Measurements from ENCODE around the gene FZD4. TPM values are rescaled to one million over a fixed set of nuclear protein-coding genes. Genes with fewer than 3 reads are reported as not detected.
A peak's percentile ranks its signal among the peaks of the same experiment; 100 is the strongest.

Gene FZD4
- total RNA-seq, 1 experiment from 2014 or later = 4.5 TPM

- no peaks in the 10 kb centered on the region for H3K9me3 ChIP-seq (ENCODE audit: control insufficient read depth, low read depth, low read length)
- H3K4me2 ChIP-seq (ENCODE audit: insufficient read depth, insufficient read length, low read length) = no peak overlapping the region
- H3K36me3 Mint-ChIP-seq (ENCODE audit: insufficient read depth in 1 of 3, low read depth in 3 of 3) = peaks cover 14 to 28% (median 28%) of the 10 kb centered on the region in 3 experiments
Measured at GRCh38 chr11:86952221-86952875, 2.8 kb downstream of the FZD4 start.

More at GRCh38 chr11:86952221-86952875, 2.8 kb downstream of the FZD4 start:
- Histone ChIP-seq H3K79me1 (ENCODE audit: insufficient read depth, low read depth, low read length, poor library complexity, severe bottlenecking) (no peaks in the 10 kb centered on the region), H3K79me2 (ENCODE audit: insufficient read depth, low read length) (no peaks in the 10 kb centered on the region), H3T11ph (ENCODE audit: low read length) (no peak overlapping the region), H3K27me3 (ENCODE audit: insufficient read depth, low read length) (peaks cover 7% of the 10 kb centered on the region; the same call in 1 of the 2 replicates), H2BK20ac (ENCODE audit: low read depth, low read length, poor library complexity, severe bottlenecking) (no peak overlapping the region), H4K20me1 (ENCODE audit: control insufficient read depth, insufficient read depth, insufficient read length) (no peaks in the 10 kb centered on the region), H3K9ac (ENCODE audit: extremely low read depth, insufficient read length, low read length) (no peak overlapping the region), H2BK5ac (ENCODE audit: insufficient read length, low read length) (no peak overlapping the region), H3K23me2 (ENCODE audit: insufficient read length, low read depth, low read length, poor library complexity, severe bottlenecking) (peaks cover 14% of the 10 kb centered on the region), H3K18ac (ENCODE audit: insufficient read length, low read depth, low read length) (no peak overlapping the region), H3K4me1 (ENCODE audit: insufficient read depth, low read length) (peaks cover 4% of the 10 kb centered on the region; the same call in 1 of the 2 replicates), H3K23ac (ENCODE audit: insufficient read length, low read depth, low read length) (no peak overlapping the region), H2AFZ (ENCODE audit: low read length) (no peak overlapping the region), H2AK5ac (ENCODE audit: insufficient read length, low read length) (no peak overlapping the region), H4K91ac (ENCODE audit: insufficient read length, low read depth, low read length) (no peak overlapping the region), H3K4ac (ENCODE audit: low read depth, low read length) (no peak overlapping the region), H3K56ac (ENCODE audit: insufficient read length, low read depth, low read length) (no peak overlapping the region), H2BK120ac (ENCODE audit: low read depth, low read length, poor library complexity, severe bottlenecking) (no peak overlapping the region), H2BK15ac (ENCODE audit: low read depth, low read length) (no peak overlapping the region), H4K5ac (ENCODE audit: insufficient read length, low read depth, low read length) (no peak overlapping the region), H4K8ac (replicated peaks; ENCODE audit: insufficient read length, low read depth, low read length) (no peak overlapping the region), H2BK12ac (ENCODE audit: insufficient read length, low read depth, low read length) (no peak overlapping the region), H3K14ac (ENCODE audit: insufficient read depth, low read length) (no peak overlapping the region), H3K27ac (ENCODE audit: insufficient read length, low read depth, low read length) (no peak overlapping the region)
- no peak overlapping the region for H3K27ac Mint-ChIP-seq
- H3K9me3 Mint-ChIP-seq = no peaks in the 10 kb centered on the region; a peak in 2 of 5 replicates
- peak overlapping the region in 1 of 2 experiments; percentile 45; a peak in 1 of 5 replicates for H3K4me3 Mint-ChIP-seq
- peaks cover 30 to 35% of the 10 kb centered on the region in 2 experiments for H3K4me1 Mint-ChIP-seq
- peaks cover 22% of the 10 kb centered on the region for H3K27me3 Mint-ChIP-seq (ENCODE audit: low read depth)
- DNase-seq = no peak
- no CpG with 5 or more reads among the region's 8 CpGs for WGBS (ENCODE audit: extremely low coverage, insufficient read length, low lambda C conversion rate)
- TF ChIP-seq CTCF (conservative IDR thresholded peaks at IDR 0.05) = no peak
